Breast epithelium (tissue), 3 donors: ENCODE results near the gene SKIC8.

ENCODE experiments used
- CTCF ChIP-seq, 3 donors: fragments of 450-650 bp; IDR thresholded peaks; one replicate each; pipeline ENCODE4 v1.5.1; 2016 to 2017; ENCODE audit warnings: antibody characterized with exemption in 3 of 3, mild to moderate bottlenecking in 3 of 3, moderate library complexity in 3 of 3
- POLR2A ChIP-seq: fragments of 450-650 bp; IDR thresholded peaks from one replicate; pipeline ENCODE4 v1.6.1; 2016; ENCODE audit warnings: antibody characterized with exemption, mild to moderate bottlenecking, moderate library complexity
- POLR2AphosphoS5 ChIP-seq, 3 donors: sonication (generic); formaldehyde crosslinking; IDR thresholded peaks; one replicate each; pipeline ENCODE4 v1.6.1; 2017; ENCODE audit warnings: antibody characterized with exemption in 3 of 3

- TF ChIP-seq CTCF (IDR thresholded peaks at IDR 0.05) = no peak
- no peak for TF ChIP-seq POLR2AphosphoS5 (IDR thresholded peaks at IDR 0.05)
- no peak for TF ChIP-seq POLR2A
Observed at GRCh38 chr15:78266806-78267205, 32.6 kb downstream of the SKIC8 start.
